GM12864 (cell line): ENCODE measurements around the gene EEFSEC.

ENCODE experiments used
- DNase-seq: peaks from one replicate; pipeline ENCODE4 v3.0.0-alpha.2; 2011; ENCODE audit warnings: low read depth
- H3K4me3 ChIP-seq: 2 replicates; pipeline ENCODE4 v1.5.1; 2011; ENCODE audit warnings: mild to moderate bottlenecking, low read depth, low read length, control low read depth
- TF ChIP-seq, protein P1 (sequence below): IDR thresholded peaks from 2 replicates; pipeline ENCODE4 v1.5.1; 2011; ENCODE audit warnings: low read depth, mild to moderate bottlenecking, moderate library complexity, low read length, control low read depth, inconsistent platforms; ENCODE audit errors: missing control alignments

Gene EEFSEC

DNA sequence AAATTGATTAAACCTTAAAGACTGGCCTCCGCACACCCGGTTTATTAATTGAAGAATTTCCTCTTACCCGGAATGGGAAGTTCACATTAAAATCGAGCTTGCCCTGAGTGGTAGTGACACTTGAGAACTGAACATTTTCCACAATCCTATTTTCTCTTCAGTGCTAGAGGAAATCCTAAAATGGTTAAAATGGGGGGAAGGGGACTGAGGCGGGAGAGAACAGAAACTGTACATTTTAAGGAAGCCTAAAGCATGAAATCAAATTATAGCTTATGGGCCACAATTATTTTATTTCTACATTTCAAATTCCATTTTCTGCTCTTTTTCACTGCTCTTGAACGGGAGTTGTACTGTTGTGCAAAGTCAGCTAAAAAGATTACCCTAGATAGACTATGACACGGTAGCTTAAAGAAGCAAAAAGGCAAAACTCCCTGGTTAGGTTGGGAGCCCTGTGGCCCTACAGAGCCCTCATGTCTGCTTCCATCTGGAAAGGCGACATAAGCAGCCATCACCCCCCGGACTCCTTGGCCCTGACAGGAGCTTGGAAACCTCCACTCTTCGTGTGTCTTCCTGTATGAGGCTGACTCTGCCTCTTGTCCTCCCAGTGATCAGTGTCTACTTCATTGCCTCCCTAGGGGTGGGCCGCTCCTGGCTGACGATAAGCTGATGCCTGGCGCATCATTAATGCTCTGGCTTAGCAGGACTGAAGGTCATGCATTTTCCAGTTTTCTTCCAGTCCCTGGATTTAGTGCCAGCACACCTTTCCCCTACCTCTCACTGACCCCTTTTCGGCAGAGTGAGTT, 79.3 kb downstream of the EEFSEC start:
- TF ChIP-seq, protein P1, sequence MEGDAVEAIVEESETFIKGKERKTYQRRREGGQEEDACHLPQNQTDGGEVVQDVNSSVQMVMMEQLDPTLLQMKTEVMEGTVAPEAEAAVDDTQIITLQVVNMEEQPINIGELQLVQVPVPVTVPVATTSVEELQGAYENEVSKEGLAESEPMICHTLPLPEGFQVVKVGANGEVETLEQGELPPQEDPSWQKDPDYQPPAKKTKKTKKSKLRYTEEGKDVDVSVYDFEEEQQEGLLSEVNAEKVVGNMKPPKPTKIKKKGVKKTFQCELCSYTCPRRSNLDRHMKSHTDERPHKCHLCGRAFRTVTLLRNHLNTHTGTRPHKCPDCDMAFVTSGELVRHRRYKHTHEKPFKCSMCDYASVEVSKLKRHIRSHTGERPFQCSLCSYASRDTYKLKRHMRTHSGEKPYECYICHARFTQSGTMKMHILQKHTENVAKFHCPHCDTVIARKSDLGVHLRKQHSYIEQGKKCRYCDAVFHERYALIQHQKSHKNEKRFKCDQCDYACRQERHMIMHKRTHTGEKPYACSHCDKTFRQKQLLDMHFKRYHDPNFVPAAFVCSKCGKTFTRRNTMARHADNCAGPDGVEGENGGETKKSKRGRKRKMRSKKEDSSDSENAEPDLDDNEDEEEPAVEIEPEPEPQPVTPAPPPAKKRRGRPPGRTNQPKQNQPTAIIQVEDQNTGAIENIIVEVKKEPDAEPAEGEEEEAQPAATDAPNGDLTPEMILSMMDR, result no peak
- no peak overlapping the region for H3K4me3 ChIP-seq
- no peak for DNase-seq

GRCh38 chr3:128235207-128235926, 82.1 kb downstream of the EEFSEC start:
- TF ChIP-seq, protein P1, result no peak
- no peak for DNase-seq
- H3K4me3 ChIP-seq, result no peak overlapping the region

DNA sequence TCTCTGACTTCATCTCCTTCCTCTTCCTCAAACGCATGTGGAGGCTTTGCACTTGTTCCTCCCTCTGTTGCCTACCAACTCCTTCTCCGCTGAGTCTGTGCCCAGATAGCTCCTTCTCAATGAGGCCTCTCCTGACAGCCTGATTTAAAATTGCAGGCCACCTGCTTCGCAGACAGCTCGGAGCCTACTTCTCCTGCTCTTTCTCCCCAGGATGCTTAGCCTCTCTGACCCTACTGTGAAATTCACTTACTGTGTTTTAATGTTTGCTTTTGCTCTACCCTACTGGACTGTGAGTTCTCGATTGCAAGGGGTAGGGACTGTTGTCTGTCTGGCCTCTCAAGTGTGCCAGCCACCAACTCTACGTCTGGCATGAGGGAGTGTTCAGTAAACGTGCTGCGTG, 83.4 kb downstream of the EEFSEC start:
- TF ChIP-seq, protein P1, result no peak
- DNase-seq, result no peak

GRCh38 chr3:128237348-128238183, 84.3 kb downstream of the EEFSEC start:
- no peak overlapping the region for H3K4me3 ChIP-seq
- no peak for DNase-seq
- TF ChIP-seq, protein P1, result no peak

More for the DNA sequence above, 83.4 kb downstream of the EEFSEC start:
- no peak overlapping the region for H3K4me3 ChIP-seq

GRCh38 chr3:128238184-128238489, 84.9 kb downstream of the EEFSEC start:
- no peak for DNase-seq
- TF ChIP-seq, protein P1, result no peak
- H3K4me3 ChIP-seq, result no peak overlapping the region

GRCh38 chr3:128239304-128239703, 86.0 kb downstream of the EEFSEC start:
- H3K4me3 ChIP-seq, result no peak overlapping the region
- TF ChIP-seq, protein P1, result no peak
- DNase-seq, result no peak
